ENCODE measurements around the gene DNTTIP2.

DNA sequence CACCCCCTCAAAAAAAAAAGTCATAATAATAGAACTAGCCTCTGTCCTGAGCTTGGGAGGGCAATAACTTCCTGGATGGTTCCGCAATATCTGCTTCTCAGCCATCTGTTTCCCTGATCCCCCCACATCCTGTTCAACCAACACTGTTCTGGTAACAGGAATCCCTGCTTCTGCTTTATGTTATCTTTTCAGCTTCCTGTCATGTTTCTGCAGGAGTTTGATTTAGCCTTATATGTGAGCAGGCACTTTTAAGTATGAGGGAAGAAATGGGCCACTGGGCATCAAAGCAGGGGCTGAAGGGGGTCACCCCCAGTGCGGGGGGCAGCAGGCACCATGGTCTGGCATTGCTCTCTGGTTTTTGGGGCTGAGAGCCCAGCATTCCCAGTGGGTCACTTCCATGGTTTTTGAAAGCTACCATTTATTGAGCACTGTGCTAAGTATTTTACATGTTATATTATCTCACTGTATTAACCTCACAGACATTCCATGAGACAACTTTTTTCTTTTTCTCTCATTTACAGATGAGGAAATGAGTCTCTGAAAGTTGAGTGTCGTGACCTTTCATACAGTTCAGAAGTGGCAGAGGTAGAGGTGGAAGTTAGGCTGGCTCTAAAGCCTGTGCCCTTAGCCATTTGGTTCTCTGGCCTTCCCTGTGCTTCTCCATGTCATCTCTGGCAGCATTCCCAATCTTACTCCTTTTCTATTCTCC, 61.9 kb downstream of the DNTTIP2 start:
- TF ChIP-seq, protein P1, sequence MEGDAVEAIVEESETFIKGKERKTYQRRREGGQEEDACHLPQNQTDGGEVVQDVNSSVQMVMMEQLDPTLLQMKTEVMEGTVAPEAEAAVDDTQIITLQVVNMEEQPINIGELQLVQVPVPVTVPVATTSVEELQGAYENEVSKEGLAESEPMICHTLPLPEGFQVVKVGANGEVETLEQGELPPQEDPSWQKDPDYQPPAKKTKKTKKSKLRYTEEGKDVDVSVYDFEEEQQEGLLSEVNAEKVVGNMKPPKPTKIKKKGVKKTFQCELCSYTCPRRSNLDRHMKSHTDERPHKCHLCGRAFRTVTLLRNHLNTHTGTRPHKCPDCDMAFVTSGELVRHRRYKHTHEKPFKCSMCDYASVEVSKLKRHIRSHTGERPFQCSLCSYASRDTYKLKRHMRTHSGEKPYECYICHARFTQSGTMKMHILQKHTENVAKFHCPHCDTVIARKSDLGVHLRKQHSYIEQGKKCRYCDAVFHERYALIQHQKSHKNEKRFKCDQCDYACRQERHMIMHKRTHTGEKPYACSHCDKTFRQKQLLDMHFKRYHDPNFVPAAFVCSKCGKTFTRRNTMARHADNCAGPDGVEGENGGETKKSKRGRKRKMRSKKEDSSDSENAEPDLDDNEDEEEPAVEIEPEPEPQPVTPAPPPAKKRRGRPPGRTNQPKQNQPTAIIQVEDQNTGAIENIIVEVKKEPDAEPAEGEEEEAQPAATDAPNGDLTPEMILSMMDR (IDR thresholded peaks at IDR 0.05 in 8 of 11, conservative IDR thresholded peaks at IDR 0.05 in 3 of 11), result no peak
- TF ChIP-seq POLR2AphosphoS5 (IDR thresholded peaks at IDR 0.05) (peak; percentile 27 to 88 (median 50)), POLR2A (IDR thresholded peaks at IDR 0.05) (no peak)
